Urothelium cell line (cell line): ENCODE results near the gene GTF3C1.
A peak's percentile ranks its signal among the peaks of the same experiment; 100 is the strongest.
"Not testable (repeated sequence)": the region's sequence is repeated elsewhere in the genome, so short reads cannot be mapped to it uniquely, and the experiment has no call there.

Experiments used
- DNase-seq: peaks from one replicate; pipeline ENCODE4 v3.0.0; 2011; ENCODE audit warnings: low spot score, mixed read lengths
- FAIRE-seq: peaks from 2 replicates; lab custom pipeline; 2011; peaks lifted over from hg19 to GRCh38; lab: Jason Lieb, UNC

Gene GTF3C1

DNA sequence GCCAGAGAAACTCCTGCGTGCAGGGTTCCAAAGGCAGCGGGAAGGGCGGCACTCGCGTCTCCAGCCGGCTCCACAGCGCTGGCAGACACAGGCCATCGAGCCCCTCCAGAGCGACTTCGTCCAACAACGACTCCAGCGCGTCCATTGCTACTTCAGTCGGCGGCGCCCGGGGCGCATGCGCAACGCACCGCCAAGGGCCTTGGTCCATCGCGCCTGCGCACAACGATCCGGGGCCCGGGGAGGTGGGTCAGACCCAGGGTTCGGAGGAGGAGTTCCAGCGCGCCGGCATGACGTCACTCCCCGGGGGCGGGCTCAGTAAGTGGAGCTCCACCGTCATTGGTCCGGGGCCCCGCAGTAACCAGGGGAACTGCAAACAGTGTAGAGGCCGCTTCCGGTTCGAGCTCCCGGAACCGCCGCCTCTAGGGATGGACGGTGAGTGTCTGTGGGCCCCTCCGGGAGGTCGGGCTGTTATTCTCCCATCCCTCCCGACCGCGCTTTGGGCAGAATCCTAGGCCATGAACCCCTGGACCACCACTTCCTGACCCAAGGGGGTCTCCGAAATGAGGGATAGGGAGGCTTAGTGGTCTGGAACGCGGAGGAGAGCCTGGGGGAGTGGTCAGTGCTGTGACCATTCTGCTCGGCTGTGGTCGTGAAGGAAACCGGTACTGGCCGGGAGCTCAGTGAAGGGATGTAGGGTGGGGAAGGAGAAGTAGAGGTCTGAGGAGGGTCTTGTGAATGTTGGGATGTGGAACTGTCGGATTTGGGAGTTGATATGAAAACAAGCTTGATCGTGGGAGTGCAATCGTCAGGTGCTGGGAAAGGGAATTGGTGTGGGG lies at the start of gene GTF3C1, which contains the start of gene KATNIP:
TSS of gene GTF3C1 (minus strand) at position 168 of the 836 bp plus-strand sequence. CDS start at position 145, 23 bp downstream.
TSS of gene KATNIP (plus strand) at position 399 of the 836 bp plus-strand sequence. CDS start at position 426, 27 bp downstream.
- FAIRE-seq (no peak), DNase-seq (peak; percentile 100)

GRCh38 chr16:27598931-27599565 lies 49.3 kb upstream of the GTF3C1 start:
- no peak for DNase-seq

GRCh38 chr16:27598220-27598619 lies 48.5 kb upstream of the GTF3C1 start:
- FAIRE-seq (no peak), DNase-seq (no peak)

More at GRCh38 chr16:27598931-27599565, 49.3 kb upstream of the GTF3C1 start:
- no peak for FAIRE-seq

DNA sequence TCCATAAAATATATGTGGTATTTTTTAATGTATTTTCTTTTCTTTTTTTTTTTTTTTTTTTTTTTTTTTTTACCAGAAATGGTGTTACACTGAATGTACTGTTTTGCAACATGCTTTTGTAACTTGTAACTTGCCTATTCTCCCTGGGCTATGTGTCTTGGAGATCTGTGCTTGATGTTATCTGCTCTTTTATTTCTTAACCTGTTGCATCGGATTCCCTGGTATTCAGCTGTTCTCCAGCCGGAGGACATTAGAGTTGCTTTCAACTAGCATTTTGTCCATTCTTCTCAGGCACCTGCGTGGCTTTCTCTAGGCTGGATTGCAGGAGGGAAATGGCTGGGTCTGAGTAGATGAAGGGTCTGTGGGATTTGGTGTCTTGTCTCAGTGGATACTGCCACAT lies 47.6 kb upstream of the GTF3C1 start:
- DNase-seq (no peak), FAIRE-seq (no peak)

DNA sequence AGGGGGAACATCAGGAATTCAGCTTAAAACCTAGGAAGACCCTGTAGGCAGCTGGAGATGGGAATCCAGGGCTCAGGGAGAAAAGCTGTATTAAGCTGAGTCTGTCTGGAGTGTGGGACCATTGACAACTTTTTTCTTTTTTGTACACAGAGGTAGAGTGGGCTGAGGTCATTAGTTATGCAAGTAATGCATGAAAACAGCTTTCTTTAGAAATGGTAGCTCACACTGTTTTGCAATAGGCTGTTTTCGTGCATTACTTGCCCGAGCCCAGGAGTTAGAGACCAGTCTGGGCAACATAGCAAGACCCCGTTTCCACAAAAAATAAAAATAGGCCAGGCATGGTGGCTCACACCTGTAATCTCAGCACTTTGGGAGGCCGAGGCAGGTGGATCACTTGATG lies 46.7 kb upstream of the GTF3C1 start:
- no peak for FAIRE-seq

GRCh38 chr16:27595993-27596392 lies 46.3 kb upstream of the GTF3C1 start:
- FAIRE-seq (no peak), DNase-seq (no peak)

More for the DNA sequence above, 46.7 kb upstream of the GTF3C1 start:
- no peak for DNase-seq

DNA sequence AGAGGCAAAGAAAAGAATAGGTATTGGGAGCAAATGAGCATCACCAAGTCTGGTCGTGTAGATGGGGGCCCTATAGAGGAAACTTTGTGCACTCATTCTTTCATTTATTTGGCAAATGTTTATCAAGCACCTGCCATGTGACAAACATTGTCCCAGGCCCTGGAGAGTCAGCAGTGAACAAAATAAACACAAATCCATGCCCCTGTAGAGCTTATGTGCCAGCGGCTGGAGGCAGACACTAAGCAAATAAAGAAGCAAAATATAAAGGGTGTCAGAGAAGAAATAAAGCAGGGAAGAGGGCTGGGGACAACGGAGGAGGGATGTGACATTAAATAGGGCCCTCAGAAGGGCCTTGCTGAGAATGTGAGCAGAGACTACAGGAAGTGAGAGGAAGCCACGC lies 45.8 kb upstream of the GTF3C1 start:
- no peak for DNase-seq
- no peak for FAIRE-seq

DNA sequence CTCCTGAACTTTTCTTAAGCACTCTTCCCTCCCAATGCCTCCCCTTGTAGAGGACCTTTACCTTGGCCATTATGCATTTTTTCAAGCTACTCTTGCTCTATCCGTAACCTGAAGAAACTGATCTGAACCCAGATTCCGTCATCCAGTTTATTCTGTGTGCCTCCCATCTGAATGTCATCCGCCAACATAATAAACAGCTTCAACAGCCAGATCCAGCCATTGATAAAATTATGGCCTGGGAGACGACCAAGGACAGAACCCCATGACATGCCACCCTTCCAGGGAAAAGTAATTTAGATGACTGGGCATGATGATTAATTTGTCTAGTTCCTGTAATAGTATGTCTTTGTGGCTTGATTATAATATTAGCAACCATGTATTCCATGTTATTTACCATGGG lies 42.1 kb upstream of the GTF3C1 start:
- FAIRE-seq: no peak
- DNase-seq: no peak

DNA sequence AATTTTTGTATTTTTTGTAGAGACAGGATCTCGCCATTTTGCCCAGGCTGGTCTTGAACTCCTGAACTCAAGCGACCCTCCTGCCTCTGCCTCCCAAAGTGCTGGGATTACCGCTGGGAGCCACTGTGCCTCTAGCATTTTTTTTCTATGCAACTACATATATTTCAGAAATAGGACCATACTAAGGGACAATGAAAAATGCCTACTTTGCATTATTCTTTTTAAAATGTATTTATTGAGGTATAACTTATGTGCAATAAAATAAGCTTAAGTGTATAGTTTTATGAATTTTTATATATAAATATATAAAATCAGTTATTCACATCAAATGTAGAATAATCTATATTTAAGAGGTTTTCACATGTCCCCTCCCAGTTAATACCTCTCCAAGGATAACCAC lies 38.3 kb upstream of the GTF3C1 start:
- FAIRE-seq (no peak), DNase-seq (no peak)

DNA sequence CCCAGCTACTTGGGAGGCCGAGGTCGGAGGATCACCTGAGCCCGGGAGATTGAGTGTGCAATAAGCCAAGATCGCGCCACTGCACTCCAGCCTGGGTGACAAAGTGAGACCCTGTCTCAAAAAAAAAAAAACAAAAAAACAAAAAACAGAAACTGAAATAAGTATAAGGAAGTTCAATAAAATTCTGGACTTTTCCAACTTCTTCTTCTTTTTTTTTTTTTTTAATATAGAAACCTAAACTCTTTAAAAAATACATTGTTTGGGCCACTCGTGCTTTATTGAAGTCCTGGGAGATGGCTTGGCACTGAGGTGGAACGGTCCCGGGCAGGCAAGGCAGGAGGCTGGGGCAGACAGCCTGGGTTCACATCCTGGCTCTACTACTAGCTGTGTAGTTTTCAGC lies 37.0 kb upstream of the GTF3C1 start:
- DNase-seq (no peak), FAIRE-seq (no peak)

GRCh38 chr16:27585200-27585599 lies 35.5 kb upstream of the GTF3C1 start:
- FAIRE-seq: no peak

DNA sequence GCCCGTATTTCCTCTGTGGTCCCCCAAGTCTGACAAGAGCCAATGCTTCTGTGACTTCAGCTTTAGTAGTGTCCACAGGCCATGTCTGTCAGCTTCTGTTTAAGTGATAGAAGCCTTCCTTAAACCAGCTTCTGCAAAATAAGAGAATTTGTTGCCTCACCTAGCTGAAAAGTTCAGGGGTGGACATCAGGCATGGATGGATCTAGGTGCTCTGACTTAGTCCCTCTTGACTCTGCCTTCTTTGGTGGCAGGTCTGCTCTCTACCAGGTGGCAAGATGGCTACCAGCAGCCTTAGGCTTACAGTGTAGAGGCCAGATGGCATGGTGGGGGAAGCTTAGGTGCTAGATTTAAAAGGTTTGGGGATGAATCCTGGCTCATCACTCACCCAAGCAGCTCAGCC lies 33.9 kb upstream of the GTF3C1 start:
- DNase-seq: no peak
- FAIRE-seq: no peak

More at GRCh38 chr16:27585200-27585599, 35.5 kb upstream of the GTF3C1 start:
- no peak for DNase-seq

DNA sequence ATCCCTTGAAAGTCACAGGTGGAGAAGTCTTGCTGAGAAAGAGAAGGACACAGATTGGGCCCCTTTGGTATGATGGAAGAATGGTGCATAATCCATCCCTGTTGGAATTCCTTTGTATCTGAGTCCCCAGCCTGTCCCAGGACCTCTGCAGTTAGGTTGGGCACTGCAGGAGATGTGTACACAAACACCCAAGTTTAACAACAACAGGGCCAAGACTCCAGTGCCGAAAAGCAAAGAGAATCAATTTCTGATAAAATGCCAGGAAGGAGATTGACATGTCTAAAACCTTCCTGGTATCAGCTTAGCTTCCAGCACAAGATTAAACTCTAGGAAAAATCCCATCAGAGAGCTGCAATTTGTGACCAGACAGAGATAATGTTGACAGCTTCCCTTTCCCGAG lies 33.2 kb upstream of the GTF3C1 start:
- FAIRE-seq (no peak), DNase-seq (no peak)

DNA sequence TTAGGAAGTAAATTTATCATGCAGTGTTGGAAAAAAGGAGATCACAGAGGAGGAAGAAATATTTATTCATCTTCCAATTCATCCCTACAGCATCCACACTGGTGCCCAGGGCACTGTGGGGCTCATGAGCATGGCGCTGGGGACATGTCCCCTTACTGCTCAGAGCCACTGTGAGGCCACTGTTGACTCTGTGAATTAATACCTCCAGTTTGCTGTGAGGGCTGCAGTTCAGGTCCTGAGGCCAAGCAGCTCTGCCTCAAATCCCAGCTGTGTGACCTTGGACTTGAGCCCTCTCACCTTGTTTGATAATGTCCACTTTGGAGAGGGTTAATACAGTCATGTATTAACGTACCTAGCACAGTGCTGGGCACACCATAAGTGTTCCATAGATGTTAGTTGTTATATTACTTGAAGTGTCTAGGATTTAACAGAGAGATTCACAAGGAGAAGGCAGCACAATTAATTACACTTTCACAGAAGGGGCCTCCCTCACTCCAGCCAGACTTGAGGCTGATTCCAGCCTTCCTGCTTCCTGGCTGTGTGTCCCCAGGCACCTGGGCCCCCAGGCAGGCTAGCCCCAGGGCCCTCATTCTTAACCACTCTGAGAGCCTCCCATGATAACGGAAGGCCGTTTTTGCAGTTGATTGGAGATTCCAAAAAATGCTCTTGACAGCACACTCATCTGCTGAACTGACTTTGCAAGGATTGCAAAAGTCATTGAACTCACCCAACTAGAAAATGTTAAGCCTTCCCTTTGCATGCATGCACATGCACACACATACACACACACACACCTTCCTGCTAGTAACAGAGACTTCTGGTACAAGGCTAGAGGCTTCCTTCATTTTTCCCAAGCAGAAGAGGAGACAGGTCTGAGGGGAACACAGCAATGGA lies 29.6 kb upstream of the GTF3C1 start:
- DNase-seq: peak; percentile 9
- FAIRE-seq: no peak

DNA sequence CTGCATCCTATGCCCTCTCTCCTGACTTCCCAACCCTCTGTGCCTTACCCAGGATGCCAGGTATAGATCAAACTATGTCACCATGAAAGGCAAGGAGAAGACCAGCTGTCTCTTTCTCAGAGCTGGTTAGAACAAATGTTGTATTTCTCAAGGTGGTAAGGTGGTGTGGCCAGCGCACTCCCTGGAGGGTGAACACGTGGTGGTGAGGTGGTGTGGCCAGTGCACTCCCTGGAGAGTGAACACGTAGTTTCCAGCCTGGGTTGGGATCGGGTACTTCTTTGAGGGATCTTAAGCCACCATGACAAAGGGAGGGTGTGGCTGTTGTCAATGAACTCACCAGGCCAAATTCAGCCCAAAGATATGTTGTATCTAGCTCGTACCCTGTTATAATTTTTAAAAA lies 27.0 kb upstream of the GTF3C1 start:
- no peak for DNase-seq
- no peak for FAIRE-seq

GRCh38 chr16:27572711-27573110 lies 23.0 kb upstream of the GTF3C1 start:
- FAIRE-seq: no peak
- no peak for DNase-seq

DNA sequence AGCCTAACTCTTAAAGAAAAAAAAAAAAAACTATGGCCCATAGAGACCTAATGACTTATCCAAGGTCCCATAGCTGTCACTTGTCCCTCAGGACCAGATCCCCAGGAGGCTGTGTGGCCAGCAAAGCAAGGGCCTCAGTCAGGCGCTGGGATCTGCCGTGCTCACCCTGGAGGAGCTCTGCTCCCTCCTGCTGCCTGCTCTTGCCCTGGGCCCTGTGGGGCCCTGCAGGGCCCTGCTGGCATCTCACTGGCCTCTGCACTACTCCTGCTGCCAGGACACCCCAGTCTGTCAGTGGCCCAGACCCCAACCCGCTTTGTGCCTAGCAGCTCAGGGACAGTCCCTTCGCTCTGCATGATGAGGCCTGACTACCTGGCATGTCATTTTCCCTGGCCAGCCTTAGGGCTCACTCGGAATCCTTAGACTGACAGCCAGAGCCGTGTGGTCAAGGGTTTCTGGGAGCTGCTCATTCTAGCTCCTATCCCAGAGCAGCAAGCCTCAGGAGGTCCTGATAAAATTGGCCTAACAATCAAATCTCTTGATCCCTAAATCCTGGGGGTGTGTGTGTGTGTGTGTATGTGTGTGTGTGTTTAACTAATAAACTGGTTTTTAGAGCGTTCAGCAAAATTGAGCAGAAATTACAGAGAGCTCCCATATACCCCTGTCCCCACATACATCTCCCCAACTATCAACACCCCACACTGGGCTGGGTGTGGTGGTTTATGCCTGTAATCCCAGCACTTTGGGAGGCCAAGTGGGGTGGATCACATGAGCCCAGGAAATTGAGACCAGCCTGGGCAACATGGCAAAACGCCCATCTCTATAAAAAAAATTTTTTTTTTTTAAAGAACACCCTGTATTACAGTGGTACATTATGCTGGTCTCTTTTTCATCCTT lies 22.0 kb upstream of the GTF3C1 start:
- DNase-seq: no peak
- FAIRE-seq: no peak

GRCh38 chr16:27570986-27571385 lies 21.3 kb upstream of the GTF3C1 start:
- FAIRE-seq, DNase-seq: not testable (repeated sequence)

- FAIRE-seq: no peak
- DNase-seq: no peak
Observed at GRCh38 chr16:27568077-27568476, 18.4 kb upstream of the GTF3C1 start.

GRCh38 chr16:27566417-27566816 lies 16.7 kb upstream of the GTF3C1 start:
- FAIRE-seq (no peak), DNase-seq (no peak)
